Stimulated activated CD4-positive, alpha-beta T cell treated with anti-CD3 and anti-CD28 coated beads, Interleukin-1b, Interleukin-23, amount 100 ng/mL, for 24 hours (primary cell): ENCODE measurements around the gene SLX9.
A peak's percentile ranks its signal among the peaks of the same experiment; 100 is the strongest.

Source experiments
- DNase-seq, 4 experiments: peaks; one replicate each; pipeline ENCODE4 v3.0.0-alpha.2; 2020; ENCODE audit warnings: low read depth in 4 of 4, low spot score in 1 of 4

Gene SLX9

DNA sequence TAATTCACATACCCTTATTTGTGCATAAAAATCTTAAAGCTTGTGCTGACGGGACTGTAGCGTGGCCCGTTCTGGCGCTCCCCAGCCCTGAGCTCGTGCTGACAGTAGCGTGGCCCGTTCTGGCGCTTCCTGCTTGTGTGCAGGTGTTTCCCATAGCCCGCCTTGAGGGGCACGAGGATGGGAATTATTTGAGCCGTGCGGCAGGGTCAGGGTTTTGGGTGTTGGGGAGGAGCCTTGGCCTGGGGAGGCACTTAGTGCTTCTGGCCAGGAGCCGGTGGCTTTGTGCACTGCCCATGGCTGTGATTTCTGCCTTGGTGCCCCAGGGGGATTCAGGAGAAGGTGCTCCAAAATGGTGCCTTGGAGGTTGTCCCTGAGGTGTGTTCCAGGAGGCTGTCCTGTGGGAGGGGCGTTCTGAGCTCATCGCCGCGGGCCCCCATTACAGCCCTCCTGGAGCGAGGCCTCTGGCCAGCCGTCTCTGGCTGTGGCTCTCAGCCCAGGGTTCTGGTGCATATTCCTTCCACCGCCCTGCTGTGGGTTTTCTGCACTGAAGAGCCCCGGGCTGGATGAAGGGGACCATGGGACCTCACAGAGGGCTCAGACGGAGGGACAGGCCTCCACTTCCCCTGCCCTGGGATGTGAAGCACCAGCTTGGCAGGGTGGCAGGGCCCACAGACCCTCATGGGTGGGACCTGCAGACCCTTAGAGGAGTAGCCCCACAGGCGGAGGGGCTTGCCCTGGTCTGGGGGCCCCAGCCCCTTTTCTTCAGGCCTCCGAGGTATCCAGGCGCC lies 6.6 kb downstream of the SLX9 start:
- no peak for DNase-seq

DNA sequence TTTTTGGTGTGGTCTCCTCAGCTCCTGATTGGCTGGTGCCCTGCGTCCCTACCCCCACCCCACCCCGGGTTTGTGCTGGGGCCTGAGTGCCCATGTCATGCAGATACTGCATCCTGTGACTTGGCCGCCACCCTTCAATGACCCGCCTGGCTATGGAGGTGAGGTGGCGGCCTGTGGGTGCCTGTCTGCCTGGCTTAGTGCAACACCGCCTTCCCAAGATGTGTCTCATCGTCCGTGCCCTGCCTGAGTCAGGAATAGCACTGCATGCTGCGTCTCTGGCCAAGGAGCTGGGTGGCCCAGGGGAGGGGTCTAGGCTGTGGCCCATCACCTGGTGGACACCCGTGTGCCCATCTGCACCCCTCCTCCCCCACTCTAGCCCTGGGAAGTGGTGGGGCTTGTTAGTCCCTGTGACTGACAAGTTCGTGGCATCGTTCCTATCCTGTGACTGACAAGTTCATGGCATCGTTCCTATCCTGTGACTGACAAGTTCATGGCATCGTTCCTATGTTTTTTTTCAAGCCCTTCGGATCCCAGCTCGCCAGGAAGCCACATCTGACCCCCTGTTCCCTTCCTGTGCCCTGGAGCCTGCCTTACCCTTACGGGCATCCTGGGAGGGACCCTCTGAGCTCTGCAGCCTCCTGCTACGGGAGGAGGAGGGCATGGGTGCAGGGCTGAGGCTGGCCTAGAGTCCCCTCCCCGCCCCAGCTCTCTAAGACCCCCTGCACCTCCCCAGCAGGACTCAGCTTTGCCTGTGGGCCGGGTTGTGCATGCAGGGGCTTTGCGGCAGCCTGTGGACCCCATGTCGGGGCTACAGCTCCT lies 7.5 kb downstream of the SLX9 start:
- DNase-seq, result no peak

DNA sequence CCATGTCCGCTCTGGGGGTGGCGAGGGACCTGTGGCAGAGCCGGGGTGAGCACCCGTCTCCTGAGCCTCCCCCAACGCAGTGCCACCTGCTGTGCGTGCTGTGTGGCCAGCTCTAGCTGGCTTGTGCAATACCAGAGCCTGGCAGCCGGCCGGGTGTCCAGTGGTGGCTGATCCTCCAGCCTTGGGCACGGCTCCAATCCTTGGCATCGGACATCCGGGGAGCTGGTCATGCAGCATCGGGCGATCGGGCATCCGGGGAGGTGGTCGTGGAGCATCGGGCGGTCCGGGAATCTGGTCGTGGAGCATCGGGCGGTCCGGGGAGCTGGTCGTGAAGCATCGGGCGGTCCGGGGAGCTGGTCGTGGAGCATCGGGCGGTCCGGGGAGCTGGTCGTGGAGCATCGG lies 8.1 kb downstream of the SLX9 start:
- DNase-seq, result no peak

DNA sequence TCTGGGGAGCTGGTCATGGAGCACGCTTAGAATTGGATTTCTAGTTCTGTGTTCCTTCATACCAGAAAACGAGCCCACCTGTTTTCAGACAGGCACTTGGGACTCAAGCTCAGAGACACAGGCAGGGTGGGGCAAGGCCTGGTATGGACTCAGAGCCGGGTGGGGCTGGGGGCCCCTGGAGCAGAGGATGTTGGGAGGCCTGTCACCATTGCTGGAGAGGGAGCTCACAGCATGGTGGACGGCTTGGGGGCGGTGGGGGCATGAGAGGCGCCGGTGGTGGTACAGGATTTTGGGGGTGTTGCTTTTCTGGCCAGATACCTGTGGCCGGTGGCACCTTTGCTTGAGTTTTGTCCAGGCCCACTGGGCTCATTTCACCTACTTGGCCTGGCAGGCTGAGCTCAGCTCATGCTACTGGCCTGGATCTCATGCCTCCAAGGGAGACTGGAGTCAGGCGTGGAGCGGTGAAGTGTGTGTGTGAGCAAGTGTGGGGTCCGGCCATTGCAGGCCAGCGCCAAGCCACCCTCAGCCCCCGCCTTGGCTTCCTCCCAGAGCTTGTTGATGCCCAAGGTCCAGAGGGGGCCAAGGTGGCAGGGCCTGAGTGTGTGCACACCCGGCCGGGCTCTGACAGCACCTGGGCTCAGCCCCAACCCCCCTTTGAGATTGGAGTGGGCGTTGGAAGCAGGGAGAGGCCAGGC lies 8.7 kb downstream of the SLX9 start:
- no peak for DNase-seq

DNA sequence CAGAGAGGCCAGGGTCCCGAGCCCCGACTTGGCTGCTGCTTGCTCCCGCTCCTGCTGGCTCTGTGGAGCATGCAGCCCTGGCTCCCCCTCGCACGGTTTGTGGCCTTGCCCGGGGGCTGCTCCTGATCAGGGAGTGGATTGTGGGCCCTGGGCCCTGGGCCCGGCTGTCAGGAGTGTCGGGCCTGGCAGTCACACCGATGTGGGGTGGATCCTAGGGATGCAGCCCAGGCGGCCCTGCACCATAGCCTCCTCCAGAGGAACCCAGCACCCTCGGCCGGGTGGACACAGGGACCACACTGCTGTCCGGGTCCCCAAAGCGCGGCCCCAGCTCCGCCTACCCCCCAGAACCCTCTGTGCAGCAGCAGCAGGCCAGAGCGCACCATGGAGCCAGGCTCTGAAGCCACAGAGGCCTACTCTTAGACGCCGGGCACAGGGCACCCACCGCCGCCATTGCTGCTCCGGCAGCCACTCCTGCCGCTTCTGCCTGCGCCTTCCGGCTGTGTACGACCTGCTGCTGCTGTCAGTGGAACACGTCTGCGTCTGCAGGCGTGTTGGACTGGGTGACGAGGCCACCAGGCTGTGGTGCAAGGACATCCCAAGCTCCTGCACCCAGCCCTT lies 9.4 kb downstream of the SLX9 start:
- no peak for DNase-seq

DNA sequence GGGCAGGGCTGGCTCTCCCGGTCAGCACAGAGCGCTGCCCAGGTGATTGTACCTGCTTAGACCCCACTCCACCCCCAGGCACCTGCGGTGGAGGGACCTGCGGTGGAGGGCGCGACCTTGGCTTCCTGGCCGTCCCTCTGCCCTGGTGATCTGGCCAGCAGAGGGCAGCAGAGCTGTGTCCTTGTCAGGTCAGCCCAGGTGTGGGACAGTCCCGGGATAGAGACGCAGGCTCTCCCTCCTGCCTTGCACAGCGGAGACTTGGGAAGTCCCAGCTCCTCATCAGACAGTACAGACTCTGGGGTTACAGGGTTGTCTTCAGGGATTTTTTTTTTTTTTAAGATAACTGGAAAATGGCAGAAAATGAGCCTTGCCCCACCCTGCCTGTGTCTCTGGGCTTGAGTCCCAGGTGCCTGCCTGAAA lies 10.0 kb downstream of the SLX9 start:
- peak; percentile 65 to 69 (median 66) for DNase-seq

DNA sequence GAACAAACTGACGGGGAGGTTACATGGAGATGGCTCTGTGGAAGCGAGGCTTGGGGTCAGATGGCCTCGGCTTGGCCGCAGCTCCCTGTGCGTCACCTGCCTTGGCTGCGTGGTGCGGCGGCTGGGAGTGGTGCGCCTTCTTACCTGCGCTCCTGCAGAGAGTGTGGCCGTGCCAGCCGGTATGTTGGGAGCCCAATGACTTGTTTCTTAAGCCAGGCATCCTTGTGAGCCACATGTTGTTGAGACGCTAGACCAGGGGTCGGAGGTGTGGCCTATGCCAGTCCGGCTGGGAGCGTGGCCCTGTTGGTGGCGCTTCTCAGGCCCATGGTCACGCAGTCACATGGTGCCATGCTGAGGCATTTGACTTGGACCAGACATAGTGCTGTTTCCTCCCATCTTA lies 10.5 kb downstream of the SLX9 start:
- no peak for DNase-seq

DNA sequence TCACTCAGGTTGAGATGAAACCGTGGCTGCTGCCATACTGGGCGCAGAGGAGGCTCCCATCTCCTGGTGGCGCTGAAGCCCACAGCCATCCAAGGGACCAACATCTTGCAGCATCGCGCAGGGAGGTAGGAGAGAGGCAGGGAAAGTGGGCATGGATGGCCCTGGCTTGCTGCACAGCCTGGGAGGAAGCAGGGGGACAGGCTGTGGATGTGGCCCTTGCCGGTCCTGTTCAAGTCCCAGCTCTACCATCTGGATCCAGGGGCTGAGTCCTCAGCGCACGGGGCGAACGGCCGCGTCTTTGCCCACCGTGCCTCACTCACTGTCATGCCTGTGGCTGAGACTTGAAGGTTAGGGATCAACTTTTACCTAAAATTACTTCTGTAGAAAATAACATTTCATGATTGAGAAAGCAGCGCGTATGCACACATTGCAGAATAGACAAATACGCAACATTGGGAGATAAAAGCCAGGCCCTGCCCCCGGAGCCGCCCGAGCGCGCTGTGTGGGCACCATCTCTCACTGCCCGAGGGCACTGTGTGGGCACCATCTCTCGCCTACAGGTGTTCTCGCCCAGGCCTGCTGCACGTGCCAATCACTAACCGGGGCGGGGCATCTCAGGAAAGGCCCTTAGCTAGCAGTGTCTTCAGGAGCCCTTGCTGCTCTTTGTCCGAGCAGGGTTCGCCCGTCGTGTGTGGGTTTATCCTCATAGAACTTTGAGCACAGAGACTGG lies 11.5 kb downstream of the SLX9 start:
- DNase-seq, result no peak

DNA sequence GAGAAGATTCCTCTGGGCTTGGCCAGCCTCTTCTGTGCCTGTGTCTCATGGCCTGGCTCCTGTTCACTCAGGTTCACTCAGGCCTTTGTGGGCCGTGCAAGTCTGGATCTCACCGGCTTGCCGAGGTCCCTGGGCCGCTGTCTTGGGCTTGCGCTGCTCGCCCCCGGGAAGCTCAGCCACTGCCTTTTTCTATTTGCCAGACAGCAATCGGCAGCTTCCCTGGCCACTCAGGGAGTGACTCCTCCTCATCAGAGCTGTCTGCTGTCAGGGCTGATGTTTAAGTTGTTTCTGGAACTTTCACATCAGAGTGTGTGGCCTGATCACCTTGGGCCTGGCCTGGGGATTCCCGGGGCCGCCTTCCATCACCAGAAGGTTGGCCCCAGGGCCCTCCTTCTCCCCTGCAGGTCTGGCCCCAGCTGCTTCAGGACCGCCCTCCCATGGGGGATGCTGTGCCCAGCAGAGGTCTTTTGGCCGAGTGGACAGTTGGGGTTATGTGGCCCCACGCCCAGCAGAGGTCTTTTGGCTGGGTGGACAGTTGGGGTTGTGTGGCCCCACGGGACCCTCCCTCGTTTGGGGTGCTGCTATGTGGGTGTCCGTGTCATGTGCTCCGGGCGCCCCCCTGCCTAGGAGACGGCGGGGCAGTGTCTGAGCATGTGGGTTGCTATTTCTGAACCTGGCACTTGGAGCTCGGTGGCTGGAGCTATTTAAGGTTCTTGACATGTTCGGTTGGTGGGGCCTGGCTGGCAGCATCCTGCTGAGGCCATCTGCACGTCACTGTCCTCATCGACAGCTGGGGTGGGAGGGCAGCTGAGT lies 12.5 kb downstream of the SLX9 start:
- no peak for DNase-seq

DNA sequence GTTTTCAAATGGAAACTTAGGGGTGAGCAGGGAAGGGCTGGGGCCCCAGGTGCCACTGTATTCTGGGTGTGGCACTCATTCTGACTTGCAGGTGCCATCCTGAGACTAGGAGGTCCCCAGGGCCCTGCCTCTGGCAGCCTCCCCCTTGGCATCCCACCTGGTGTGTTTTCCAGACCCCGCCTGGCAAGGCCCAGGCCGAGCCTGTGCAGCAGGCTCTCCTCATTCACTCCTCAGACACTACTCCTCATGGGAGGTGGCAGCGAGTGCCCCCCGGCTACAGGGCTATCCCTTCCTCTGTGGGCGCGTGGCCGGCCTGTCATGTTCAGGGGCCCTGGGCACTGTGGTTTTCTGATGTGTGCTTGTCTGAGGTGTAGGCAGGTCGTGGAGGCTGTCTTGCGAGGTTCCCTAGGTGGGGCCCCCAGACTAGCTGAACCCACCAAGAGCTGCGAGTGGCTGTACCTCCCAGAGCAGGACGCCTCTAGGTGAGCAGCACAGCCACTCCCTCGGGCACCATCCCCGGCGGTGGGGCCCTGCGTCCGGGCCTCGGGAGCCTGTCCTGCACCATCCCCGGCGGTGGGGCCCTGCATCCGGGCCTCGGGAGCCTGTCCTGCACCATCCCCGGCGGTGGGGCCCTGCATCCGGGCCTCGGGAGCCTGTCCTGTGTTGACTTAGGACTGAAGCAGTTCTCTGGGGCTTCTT lies 13.2 kb downstream of the SLX9 start:
- no peak for DNase-seq

DNA sequence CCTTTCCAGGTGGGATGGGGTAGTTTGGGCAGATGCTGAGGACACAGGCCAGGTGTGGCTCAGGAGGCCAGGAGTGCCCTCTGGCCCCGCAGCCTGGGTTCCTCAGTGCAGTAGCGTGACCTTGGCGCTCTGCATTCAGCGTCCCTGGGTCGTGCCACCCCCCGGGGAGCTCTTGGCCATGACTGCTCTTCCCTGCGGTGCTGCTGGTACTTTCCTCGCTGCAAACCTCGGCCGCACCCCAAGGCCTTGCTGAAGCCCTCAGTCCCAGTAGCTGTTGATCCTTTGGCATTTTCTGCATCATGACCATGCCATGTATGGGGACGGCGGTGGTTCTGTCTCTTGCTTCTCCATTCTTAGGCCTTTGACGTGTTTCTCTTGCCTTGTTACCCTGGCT lies 13.8 kb downstream of the SLX9 start:
- DNase-seq, result no peak

DNA sequence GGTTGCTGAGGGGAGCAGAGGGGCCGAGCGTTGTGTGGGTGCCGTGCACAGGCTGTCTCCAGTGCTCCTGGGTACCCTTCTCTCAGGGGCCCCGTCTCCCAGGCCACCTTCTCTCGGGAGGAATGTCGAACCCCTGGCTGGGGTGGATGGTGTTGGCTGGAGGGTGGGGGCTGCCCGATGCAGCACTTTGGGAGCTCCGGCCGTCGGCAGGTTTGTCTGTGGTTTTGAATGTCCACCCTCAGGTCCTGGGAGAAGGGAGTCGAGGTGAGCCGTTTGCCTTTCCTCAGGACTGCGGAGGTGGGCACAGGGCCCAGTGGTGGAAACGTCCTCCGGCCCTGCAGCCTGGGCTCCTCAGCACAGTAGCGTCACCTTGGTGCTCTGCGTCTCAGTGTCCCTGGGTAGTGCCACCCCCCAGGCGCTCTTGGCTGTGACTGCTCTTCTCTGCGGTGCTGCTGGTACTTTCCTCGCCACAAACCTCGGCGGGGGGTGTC lies 14.5 kb downstream of the SLX9 start:
- DNase-seq, result no peak

DNA sequence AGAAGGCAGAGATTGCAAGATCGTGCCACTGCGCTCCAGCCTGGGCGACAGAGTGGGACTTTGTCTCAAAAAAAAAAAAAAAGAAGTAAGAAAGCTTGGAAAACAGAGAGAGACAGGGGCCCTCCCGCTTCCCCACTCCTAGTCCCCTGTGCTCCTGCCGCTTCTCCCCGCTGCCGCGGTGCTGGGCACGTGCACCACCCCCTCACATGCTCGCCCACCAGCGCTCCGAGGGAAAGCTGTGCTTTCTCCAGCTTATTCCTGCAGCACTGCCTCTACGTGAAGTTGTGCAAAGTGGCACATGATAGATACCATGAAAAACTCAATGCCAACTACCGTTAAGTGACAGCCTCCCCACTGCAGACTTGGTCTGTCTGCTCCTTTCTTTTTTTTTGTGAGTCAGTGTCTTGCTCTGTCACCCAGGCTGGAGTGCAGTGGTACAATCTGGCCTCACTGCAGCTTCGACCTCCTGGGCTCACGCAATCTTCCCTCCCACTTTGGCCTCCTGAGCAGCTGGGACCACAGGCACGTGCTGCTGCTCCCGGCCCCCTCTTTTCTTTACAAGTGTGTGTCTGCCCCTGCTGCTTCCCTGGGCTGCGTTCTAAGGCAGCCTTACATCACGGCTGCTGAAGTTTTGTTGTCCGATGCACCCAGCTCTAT lies 15.4 kb downstream of the SLX9 start:
- no peak for DNase-seq

DNA sequence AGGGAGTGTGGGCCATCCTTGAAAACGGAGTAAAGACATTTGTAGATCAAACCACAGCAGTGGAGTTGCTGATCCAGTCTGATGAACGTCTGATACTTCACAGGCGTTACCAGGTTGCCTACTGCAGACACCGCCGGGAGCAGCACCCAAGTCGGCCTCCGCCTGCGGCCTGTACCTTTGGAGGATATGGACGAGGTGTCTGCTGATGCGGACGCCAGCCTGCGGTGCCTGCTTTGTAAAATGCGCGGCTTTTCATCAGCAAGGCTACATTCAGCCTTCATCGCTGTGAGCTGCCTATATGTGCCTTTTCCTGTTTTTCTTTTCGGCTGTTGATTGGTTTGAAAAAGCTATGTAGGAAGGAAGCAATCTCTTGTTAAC lies 16.0 kb downstream of the SLX9 start:
- DNase-seq, result no peak

DNA sequence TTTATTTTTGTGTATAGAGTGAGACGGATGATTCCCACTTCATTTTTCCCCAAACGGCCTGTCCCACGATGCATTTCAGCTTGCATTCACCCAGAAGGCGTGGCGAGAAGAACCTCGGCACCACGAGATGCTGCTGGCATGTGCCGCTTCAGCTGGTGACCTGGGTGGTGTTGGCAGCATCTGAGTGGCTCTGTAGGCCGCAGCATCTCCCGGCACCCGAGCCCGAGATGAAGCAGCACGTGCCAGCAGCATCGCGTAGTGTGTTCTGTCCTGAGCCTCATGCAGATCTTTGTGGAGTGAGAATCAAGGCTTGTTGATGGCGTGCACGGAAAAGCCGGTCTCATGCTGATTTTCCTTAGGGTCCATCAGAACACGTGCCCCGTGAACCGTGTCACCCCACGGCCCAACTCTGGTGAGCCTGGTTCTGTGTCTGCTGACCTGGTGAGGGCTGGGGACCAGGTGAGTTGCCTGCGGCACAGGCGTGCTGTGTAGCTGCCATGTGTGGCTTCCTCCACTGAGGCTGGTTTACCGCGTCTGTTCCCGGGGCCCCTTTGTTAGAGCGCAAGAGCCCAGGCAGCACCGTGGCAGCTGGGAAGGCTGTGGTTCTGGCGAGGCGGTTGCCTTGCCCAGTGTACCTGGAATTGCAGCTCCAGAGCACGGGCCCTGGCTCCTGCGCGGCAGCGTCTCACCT lies 16.7 kb downstream of the SLX9 start:
- DNase-seq, result no peak

DNA sequence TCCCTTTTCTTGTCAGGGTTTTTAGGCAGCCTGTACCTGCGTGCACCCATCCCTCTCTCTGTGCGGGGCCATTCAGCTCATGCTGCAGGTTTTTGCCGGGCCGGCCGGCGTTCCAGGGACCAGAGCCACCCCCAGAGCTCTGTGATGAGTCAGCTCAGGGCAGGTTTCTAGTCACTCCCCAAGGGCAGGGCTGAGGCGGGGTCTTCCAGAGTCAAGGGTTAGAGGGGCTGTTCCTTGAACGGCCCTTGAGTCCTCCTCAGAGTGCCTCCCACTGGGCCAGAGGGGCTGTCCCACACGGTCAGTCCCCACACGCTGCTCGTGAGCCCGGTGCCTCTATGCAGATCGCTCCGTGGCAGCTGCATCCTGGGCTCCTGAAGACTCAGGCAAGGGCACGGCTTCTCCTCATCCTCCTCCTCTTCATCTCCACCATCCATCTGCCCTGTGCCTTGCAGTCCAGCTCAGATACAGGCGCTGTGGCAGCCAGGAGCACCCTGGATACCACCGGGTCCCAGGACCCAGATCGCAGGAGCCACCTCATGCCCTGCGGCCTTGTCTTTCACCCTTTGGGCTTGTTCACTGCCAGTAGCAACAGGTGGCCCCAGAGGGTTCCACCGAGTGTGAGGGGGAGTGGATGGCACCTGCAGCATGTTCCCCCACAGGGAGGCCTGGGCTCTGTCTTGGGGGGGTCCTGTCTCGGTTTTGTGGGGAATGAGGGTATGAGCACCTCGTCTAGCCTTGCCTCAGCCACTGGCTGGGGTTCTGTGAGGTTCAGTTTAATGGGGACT lies 17.4 kb downstream of the SLX9 start:
- no peak for DNase-seq

DNA sequence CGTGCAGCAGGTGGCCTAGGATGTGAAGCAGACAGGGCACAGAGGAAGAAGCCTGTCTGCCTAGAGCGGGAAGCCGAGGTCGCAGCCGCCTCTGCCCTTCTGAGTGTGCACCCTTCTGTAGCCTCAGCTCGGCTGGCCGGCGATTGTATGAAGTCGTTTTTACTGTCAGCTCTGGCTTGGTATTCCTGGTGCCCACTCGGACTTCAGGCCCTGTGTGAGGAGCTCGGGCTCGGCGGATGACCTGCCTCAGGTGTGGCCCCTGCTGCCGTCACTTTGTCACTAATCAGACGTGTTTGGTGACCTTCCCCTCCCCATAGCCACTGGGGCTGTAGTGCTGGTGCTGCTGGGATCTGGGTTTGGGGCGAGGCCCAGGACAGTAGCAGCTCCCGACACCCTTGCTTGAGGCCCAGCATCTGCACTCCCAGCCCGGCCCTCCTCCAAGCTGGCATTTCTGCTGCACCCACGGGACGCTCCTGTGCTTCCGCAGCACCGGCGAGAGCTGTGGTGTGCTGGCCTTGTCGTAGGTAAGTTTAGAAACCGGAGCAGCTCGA lies 18.1 kb downstream of the SLX9 start:
- DNase-seq, result no peak
